B cell (primary cell): Measurements from ENCODE around the gene MYOF.

Experiments
- EZH2 ChIP-seq: IDR thresholded peaks from 2 replicates; pipeline ENCODE4 v1.6.1; 2012; ENCODE audit warnings: borderline replicate concordance, low read depth, mild to moderate bottlenecking, moderate library complexity, low read length; ENCODE audit not compliant: insufficient read depth, poor library complexity, severe bottlenecking
- TF ChIP-seq, protein P1 (sequence below): fragments of 200-600 bp; IDR thresholded peaks from one replicate; pipeline ENCODE4 v1.8.0; 2022; ENCODE audit warnings: antibody characterized with exemption, mild to moderate bottlenecking

DNA sequence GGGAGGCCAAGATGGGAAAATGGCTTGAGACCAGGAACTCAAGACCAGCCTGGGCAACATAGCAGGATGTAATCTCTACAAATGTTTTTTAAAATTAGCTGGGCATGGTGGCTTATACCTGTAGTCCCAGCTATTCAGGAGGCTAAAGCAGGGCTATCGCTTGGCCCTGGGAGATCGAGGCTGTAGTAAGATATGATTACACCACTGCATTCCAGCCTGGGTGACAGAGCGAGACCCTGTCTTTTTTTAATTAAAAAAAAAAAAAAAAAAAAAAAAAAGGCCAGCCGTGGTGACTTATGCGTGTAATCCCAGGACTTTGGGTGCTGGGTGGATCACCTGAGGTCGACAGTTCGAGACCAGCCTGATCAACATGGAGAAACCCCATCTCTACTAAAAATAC is 27.4 kb downstream of the MYOF start:
- TF ChIP-seq, protein P1, sequence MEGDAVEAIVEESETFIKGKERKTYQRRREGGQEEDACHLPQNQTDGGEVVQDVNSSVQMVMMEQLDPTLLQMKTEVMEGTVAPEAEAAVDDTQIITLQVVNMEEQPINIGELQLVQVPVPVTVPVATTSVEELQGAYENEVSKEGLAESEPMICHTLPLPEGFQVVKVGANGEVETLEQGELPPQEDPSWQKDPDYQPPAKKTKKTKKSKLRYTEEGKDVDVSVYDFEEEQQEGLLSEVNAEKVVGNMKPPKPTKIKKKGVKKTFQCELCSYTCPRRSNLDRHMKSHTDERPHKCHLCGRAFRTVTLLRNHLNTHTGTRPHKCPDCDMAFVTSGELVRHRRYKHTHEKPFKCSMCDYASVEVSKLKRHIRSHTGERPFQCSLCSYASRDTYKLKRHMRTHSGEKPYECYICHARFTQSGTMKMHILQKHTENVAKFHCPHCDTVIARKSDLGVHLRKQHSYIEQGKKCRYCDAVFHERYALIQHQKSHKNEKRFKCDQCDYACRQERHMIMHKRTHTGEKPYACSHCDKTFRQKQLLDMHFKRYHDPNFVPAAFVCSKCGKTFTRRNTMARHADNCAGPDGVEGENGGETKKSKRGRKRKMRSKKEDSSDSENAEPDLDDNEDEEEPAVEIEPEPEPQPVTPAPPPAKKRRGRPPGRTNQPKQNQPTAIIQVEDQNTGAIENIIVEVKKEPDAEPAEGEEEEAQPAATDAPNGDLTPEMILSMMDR: no peak
- TF ChIP-seq EZH2: no peak
